Measurements from ENCODE around the gene CDH5. TPM values are rescaled to one million over a fixed set of nuclear protein-coding genes. Genes with fewer than 3 reads are reported as not detected.

CDH5 gene
- total and polyA plus RNA-seq, 9 donors: 6.0 to 36.8 (median 13.4) TPM

GRCh38 chr16:66442502-66443268 is 76.2 kb downstream of the CDH5 start:
- H3K9me3 ChIP-seq: no peaks in the 10 kb centered on the region
- H3K4me3 ChIP-seq: no peak overlapping the region
- WGBS, 3 donors: 71 to 85% (median 76%) methylated on average over 6 of the region's 6 CpGs
- no peak overlapping the region for H3K27ac ChIP-seq
- H3K27me3 ChIP-seq: no peaks in the 10 kb centered on the region
- no peaks in the 10 kb centered on the region for H3K36me3 ChIP-seq
- TF ChIP-seq EP300 (IDR thresholded peaks at IDR 0.05) (no peak), POLR2A (IDR thresholded peaks at IDR 0.05) (no peak), CTCF (IDR thresholded peaks at IDR 0.05) (no peak)
- no peaks in the 10 kb centered on the region for H3K4me1 ChIP-seq (ENCODE audit: insufficient read depth)
- intact Hi-C loops (cut with DNase I): no loop called here
- no peak for DNase-seq

- no peaks in the 10 kb centered on the region for H3K27me3 ChIP-seq
- H3K27ac ChIP-seq: no peak overlapping the region
- intact Hi-C loops (cut with DNase I): no loop called here
- no peak overlapping the region for H3K4me3 ChIP-seq
- H3K4me1 ChIP-seq (ENCODE audit: insufficient read depth): no peaks in the 10 kb centered on the region
- H3K9me3 ChIP-seq: no peaks in the 10 kb centered on the region
- 87 to 92% (median 91%) methylated on average over 3 of the region's 3 CpGs for WGBS, 3 donors
- no peaks in the 10 kb centered on the region for H3K36me3 ChIP-seq
- TF ChIP-seq POLR2A (IDR thresholded peaks at IDR 0.05) (no peak), CTCF (IDR thresholded peaks at IDR 0.05) (no peak), EP300 (IDR thresholded peaks at IDR 0.05) (no peak)
- no peak for DNase-seq
Measured at GRCh38 chr16:66443269-66443652, 76.8 kb downstream of the CDH5 start.

- intact Hi-C loops (cut with DNase I): no loop called here
- Histone ChIP-seq H3K36me3 (no peaks in the 10 kb centered on the region), H3K9me3 (no peaks in the 10 kb centered on the region), H3K27ac (no peak overlapping the region), H3K4me1 (ENCODE audit: insufficient read depth) (no peaks in the 10 kb centered on the region), H3K4me3 (no peak overlapping the region), H3K27me3 (no peaks in the 10 kb centered on the region)
- DNase-seq: no peak
- no peak for TF ChIP-seq POLR2A (IDR thresholded peaks at IDR 0.05)
- no peak for TF ChIP-seq EP300 (IDR thresholded peaks at IDR 0.05)
- TF ChIP-seq CTCF (IDR thresholded peaks at IDR 0.05): no peak
- 68 to 85% (median 71%) methylated on average over 3 of the region's 3 CpGs for WGBS, 3 donors
Measured at GRCh38 chr16:66444049-66444481, 77.6 kb downstream of the CDH5 start.

- WGBS, 3 donors: 88 to 100% (median 95%) methylated on average over 1 of the region's 1 CpG
- intact Hi-C loops (cut with DNase I): no loop called here
- H3K36me3 ChIP-seq: no peaks in the 10 kb centered on the region
Measured at GRCh38 chr16:66446737-66447136, 80.2 kb downstream of the CDH5 start.

More at GRCh38 chr16:66446737-66447136, 80.2 kb downstream of the CDH5 start:
- no peaks in the 10 kb centered on the region for H3K9me3 ChIP-seq
- H3K27ac ChIP-seq: no peak overlapping the region
- H3K27me3 ChIP-seq: no peaks in the 10 kb centered on the region
- TF ChIP-seq CTCF (IDR thresholded peaks at IDR 0.05) (no peak), EP300 (IDR thresholded peaks at IDR 0.05) (no peak), POLR2A (IDR thresholded peaks at IDR 0.05) (no peak)
- DNase-seq: no peak
- no peak overlapping the region for H3K4me3 ChIP-seq
- no peaks in the 10 kb centered on the region for H3K4me1 ChIP-seq (ENCODE audit: insufficient read depth)
